Subcutaneous abdominal adipose tissue (tissue), 5 donors: ENCODE data around the gene CASP10.

Source experiments
- H3K27ac ChIP-seq: one replicate; pipeline ENCODE4 v1.7.0; 2013; ENCODE audit warnings: low read depth, mild to moderate bottlenecking, inconsistent platforms, low read length, moderate library complexity
- H3K27me3 ChIP-seq, 5 donors: one replicate each; pipeline ENCODE4 v1.7.0; 2013; ENCODE audit warnings: low read length in 5 of 5, inconsistent platforms in 1 of 5; ENCODE audit not compliant: control insufficient read depth in 5 of 5, insufficient read depth in 4 of 5
- H3K36me3 ChIP-seq, 5 donors: one replicate each; pipeline ENCODE4 v1.7.0; 2013; ENCODE audit warnings: low read length in 5 of 5; ENCODE audit not compliant: control insufficient read depth in 5 of 5, insufficient read depth in 5 of 5
- H3K4me1 ChIP-seq, 5 donors: one replicate each; pipeline ENCODE4 v1.7.0; 2013; ENCODE audit warnings: low read length in 5 of 5, mild to moderate bottlenecking in 3 of 5, moderate library complexity in 1 of 5; ENCODE audit not compliant: control insufficient read depth in 5 of 5, insufficient read depth in 5 of 5
- H3K4me3 ChIP-seq, 5 donors: one replicate each; pipeline ENCODE4 v1.7.0; 2013; ENCODE audit warnings: low read length in 5 of 5, low read depth in 1 of 5
- H3K9ac ChIP-seq, 5 donors: one replicate each; pipeline ENCODE4 v1.7.0; 2013; ENCODE audit warnings: low read length in 5 of 5, mild to moderate bottlenecking in 4 of 5, moderate library complexity in 3 of 5
- H3K9me3 ChIP-seq, 5 donors: one replicate each; pipeline ENCODE4 v1.7.0; 2013; ENCODE audit warnings: low read length in 5 of 5; ENCODE audit not compliant: control insufficient read depth in 5 of 5
- donor health status: healthy.
- donor health status: healthy.
- donor health status: healthy.
- donor health status: healthy.
- donor health status: healthy.

CASP10 gene

DNA sequence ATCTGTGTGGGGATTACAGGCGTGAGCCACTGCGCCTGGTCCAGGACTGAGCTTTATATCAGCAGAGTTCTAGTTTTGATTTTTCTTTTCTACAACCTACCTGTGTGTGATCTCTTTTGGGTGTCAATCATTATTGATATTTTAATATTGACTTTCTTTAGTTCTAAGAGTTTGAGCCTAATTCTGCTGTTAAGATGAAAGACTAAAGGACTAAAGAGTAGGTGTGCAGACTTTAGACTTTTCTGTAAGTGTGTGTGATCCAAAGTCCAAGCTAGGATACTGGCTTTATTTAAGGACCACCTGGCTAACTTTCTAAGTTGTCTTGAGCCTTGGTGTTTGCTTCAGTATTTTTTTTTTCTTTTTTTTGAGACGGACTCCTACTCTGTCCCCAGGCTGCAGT, 12.4 kb downstream of the CASP10 start:
- H3K4me3 ChIP-seq: no peak overlapping the region
- no peaks in the 10 kb centered on the region for H3K27me3 ChIP-seq
- H3K9ac ChIP-seq: no peak overlapping the region
- H3K36me3 ChIP-seq: peaks cover 3 to 28% (median 16%) of the 10 kb centered on the region in 5 donors
- peaks cover 0 to 38% (median 3%) of the 10 kb centered on the region in 5 donors for H3K4me1 ChIP-seq
- H3K9me3 ChIP-seq: no peaks in the 10 kb centered on the region
- H3K27ac ChIP-seq: no peak overlapping the region

DNA sequence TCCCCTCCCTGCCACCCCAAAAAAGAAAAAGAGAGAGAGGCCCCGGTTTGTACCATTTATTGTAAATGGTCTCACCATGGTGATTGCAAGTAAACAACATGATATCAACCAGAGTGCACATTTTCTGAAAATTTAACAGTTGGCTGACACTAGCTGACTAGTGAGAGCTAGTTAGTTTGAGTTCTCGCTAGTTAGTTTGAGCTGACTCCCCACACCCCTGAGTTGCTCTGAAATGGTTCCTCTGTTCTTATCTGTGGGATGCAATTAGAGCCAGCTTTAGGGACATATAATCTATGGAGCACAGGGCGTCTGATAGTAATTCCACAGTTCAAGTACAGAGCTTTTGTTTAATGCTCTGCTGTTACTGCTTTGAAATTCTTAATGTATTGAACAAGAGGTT, 13.1 kb downstream of the CASP10 start:
- Histone ChIP-seq H3K9me3 (no peaks in the 10 kb centered on the region), H3K9ac (peak overlapping the region in 1 of 5 donors; percentile 33), H3K4me3 (no peak overlapping the region), H3K27me3 (no peaks in the 10 kb centered on the region), H3K36me3 (peaks cover 3 to 30% (median 19%) of the 10 kb centered on the region in 5 donors), H3K4me1 (peaks cover 0 to 33% (median 3%) of the 10 kb centered on the region in 5 donors), H3K27ac (no peak overlapping the region)

DNA sequence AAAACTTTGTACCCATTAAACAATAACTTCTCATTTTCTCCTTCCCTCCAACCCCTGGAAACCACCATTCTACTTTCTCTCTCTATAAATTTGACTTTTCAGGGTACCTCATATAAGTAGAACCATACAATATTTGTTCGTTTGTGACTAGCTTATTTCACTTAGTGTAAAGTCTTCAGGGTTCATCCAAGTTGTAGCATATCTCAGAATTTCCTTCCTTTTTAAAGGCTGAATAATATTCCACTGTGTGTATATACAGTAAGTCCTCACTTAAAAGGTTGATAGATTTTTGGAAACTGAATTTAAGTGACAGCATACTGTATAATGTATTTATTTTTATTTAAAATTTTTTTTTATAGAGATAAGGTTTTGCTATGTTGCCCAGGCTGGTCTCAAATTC, 13.9 kb downstream of the CASP10 start:
- peaks cover 0 to 26% (median 3%) of the 10 kb centered on the region in 5 donors for H3K4me1 ChIP-seq
- no peaks in the 10 kb centered on the region for H3K27me3 ChIP-seq
- H3K9ac ChIP-seq: no peak overlapping the region
- H3K27ac ChIP-seq: no peak overlapping the region
- H3K36me3 ChIP-seq: peaks cover 3 to 30% (median 19%) of the 10 kb centered on the region in 5 donors
- no peak overlapping the region for H3K4me3 ChIP-seq
- H3K9me3 ChIP-seq: no peaks in the 10 kb centered on the region

DNA sequence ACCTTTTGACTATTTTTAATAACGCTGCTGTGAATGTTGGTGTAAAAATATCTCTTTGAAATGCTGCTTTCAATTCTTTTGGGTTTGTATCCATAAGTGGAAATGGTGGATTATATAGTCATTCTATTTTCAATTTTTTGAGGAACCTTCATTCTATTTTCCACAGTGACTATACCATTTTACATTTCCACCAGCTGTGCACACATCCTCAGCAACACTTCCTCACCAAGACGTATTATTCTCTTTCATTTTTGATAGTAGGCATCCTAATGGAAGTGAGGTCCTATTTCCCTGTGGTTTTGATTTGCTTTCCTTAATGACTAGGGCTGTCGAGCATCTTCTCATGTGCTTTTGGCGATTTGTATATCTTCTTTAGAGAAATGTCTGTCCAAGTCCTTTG, 14.8 kb downstream of the CASP10 start:
- H3K27ac ChIP-seq: no peak overlapping the region
- H3K9ac ChIP-seq: no peak overlapping the region
- H3K36me3 ChIP-seq: peaks cover 2 to 30% (median 20%) of the 10 kb centered on the region in 5 donors
- no peaks in the 10 kb centered on the region for H3K27me3 ChIP-seq
- H3K4me1 ChIP-seq: peaks cover 0 to 17% (median 0%) of the 10 kb centered on the region in 5 donors
- no peaks in the 10 kb centered on the region for H3K9me3 ChIP-seq
- H3K4me3 ChIP-seq: no peak overlapping the region

DNA sequence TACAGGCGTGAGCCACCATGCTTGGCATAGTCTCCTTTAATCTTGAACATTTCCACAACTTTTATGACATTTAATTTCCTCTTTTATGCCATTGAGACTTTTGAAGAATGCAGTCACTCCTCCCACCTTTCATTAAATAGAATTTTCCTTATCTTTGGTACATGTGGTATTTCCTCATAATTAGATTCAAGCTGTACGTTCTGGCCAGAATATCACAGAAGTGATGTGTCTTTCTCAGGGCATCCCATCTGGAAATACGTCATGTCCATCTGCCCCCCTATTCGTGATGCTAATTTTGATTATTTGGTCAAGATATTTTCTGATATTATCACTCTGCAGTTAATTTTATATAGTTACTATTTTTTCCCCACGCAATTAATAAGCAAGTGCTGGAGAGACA, 16.9 kb downstream of the CASP10 start:
- peaks cover 0 to 31% (median 17%) of the 10 kb centered on the region in 5 donors for H3K36me3 ChIP-seq
- no peaks in the 10 kb centered on the region for H3K9me3 ChIP-seq
- H3K9ac ChIP-seq: no peak overlapping the region
- H3K4me1 ChIP-seq: peaks cover 0 to 14% (median 4%) of the 10 kb centered on the region in 5 donors
- no peaks in the 10 kb centered on the region for H3K27me3 ChIP-seq
- H3K27ac ChIP-seq: no peak overlapping the region
- H3K4me3 ChIP-seq: no peak overlapping the region

DNA sequence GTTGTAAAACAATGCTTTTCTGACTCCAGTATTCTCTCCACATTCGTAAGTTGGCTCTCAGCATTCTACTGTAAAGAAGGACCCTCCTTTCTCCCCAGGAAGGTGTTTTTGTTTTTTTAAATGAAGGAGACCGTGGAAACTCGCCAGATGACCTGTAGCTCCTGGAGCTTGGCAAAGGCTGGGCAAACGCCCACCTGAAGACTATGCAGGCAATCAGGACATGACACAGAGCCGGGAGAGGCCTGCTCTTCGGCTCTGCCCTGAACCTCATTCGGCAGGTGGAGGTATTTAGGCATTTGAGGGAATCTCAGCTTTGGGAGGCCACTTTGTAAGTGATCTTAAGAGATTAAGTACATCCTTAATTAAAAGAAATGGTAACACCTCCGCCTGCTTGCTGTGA, 17.4 kb downstream of the CASP10 start:
- Histone ChIP-seq H3K36me3 (peaks cover 0 to 33% (median 17%) of the 10 kb centered on the region in 5 donors), H3K4me3 (no peak overlapping the region), H3K27ac (no peak overlapping the region), H3K4me1 (peaks cover 0 to 14% (median 4%) of the 10 kb centered on the region in 5 donors), H3K9ac (no peak overlapping the region), H3K27me3 (no peaks in the 10 kb centered on the region), H3K9me3 (no peaks in the 10 kb centered on the region)

DNA sequence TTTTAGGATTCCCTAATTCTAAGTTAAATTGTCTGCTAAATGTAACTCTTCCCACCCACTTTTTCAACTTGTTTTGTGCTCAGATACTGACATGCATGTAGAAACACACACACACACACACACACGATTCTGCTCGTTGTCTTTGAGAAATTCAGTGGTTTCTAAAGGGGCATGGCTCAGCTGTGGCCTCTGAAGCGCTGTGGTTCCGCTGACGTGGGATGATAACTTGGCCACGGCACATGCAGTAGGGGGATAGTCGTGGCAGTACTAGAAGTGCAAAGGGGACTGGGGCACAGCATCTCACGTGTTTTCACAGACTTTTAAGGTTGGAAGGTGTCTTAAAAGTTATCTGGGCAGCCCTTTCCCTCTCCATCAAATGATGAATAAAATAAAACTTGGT, 18.4 kb downstream of the CASP10 start:
- Histone ChIP-seq H3K27me3 (no peaks in the 10 kb centered on the region), H3K36me3 (peaks cover 0 to 29% (median 13%) of the 10 kb centered on the region in 5 donors), H3K4me3 (no peak overlapping the region), H3K9me3 (no peaks in the 10 kb centered on the region), H3K9ac (no peak overlapping the region), H3K4me1 (peaks cover 0 to 9% (median 4%) of the 10 kb centered on the region in 5 donors), H3K27ac (no peak overlapping the region)

DNA sequence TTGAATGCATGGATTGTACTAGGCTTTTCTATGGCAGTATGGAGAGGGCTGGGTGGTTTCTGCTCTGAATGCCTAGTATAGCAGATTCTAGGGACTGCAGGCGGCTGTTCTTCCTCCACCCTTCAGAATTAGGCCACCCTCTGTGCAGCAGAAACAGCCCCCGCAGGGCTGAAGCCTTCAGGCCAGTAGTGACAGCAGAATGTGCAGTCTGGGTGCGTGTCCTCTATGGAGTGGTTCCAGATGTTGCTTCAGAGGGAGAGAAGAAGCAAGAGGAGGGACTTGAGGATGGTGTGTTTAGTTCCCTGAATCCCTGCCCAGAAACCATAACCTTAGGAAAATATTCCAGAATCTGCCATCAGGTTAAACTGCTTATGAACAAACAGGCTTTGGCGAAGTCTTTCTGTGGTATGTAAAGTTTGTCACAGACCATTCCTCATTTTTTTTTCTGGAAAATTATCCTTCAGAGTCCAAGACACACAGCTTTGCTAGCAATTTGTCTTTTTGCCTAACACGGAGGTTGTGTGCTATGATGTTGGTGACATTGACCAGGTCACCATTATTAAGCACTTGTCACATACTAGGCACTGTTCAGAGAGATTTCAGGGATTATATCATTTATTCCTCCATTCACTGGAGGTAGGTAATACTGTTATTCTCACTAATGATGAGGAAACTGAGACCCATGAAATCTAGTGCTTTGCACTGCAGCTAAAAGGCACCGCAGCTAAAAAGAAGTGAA, 21.1 kb downstream of the CASP10 start:
- Histone ChIP-seq H3K4me3 (no peak overlapping the region), H3K27ac (no peak overlapping the region), H3K36me3 (peaks cover 0 to 25% (median 14%) of the 10 kb centered on the region in 5 donors)

DNA sequence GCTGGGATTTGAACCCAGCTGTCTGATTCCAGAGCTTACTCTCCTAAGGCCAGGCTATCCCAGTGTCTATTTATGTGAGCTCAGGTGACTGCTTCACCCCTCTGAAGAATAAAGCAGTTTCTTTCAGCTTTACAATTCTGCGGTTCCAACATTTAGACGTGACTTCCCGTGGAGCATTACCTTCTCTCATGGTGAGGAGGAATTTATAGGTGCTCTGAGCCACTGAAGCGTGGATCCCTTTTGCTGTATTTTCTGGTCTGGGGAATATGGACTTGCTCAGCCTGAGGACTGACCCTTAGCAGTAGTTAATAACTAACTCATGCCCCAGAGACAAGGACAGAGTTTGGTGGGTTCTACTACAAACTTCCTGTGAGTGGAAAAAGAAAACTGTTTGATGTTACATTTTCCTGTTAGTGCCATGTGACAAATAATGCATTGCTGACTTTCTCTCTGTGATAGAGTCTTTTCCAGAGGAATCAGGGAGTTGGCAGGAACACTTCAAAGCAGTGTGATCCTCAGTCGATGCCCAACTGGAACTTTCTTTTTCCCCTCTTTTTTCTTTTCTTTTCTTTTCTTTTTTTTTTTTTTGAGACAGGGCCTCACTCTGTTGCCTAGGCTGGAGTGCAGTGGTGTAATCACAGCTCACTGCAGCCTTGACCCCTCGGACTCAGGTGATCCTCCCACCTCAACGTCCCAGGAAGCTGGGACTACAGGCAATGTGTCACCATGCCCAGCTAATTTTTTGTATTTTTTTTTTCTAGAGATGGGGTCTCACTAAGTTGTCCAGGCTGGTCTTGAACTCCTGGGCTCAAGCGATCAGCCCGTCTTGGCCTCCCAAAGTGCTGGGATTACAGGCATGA, 21.9 kb downstream of the CASP10 start:
- H3K9me3 ChIP-seq: no peaks in the 10 kb centered on the region
- peaks cover 0 to 15% (median 8%) of the 10 kb centered on the region in 5 donors for H3K4me1 ChIP-seq
- peaks cover 0 to 29% (median 21%) of the 10 kb centered on the region in 5 donors for H3K36me3 ChIP-seq
- no peak overlapping the region for H3K4me3 ChIP-seq
- no peak overlapping the region for H3K27ac ChIP-seq
- no peaks in the 10 kb centered on the region for H3K27me3 ChIP-seq
- no peak overlapping the region for H3K9ac ChIP-seq

More for the DNA sequence above, 21.1 kb downstream of the CASP10 start:
- H3K27me3 ChIP-seq: no peaks in the 10 kb centered on the region
- no peak overlapping the region for H3K9ac ChIP-seq
- H3K9me3 ChIP-seq: no peaks in the 10 kb centered on the region
- H3K4me1 ChIP-seq: peaks cover 0 to 7% (median 4%) of the 10 kb centered on the region in 5 donors

DNA sequence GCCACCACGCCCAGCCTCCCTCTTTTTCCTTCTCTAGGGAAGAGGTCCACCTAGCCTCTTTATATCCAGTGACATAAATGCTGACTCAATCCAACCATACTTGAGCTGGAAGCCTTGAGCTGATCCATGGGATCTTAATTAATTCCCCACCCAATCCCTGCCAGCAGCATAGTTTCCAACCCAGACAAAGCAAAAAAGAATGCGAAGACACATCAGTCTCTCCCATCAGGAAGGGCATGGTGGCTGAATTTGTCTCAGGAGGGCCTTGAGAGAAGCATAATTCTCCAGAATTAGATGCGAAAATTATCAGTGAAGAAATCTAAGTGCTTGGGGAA, 22.5 kb downstream of the CASP10 start:
- no peak overlapping the region for H3K4me3 ChIP-seq
- peaks cover 0 to 30% (median 19%) of the 10 kb centered on the region in 5 donors for H3K36me3 ChIP-seq
- H3K4me1 ChIP-seq: peaks cover 0 to 17% (median 8%) of the 10 kb centered on the region in 5 donors
- H3K9ac ChIP-seq: no peak overlapping the region
- no peaks in the 10 kb centered on the region for H3K9me3 ChIP-seq
- no peak overlapping the region for H3K27ac ChIP-seq
- no peaks in the 10 kb centered on the region for H3K27me3 ChIP-seq
